LNCaP clone FGC (cell line): ENCODE data around the gene THOC1.

ENCODE experiments used
- DNase-seq: peaks from one replicate; pipeline ENCODE4 v3.0.0-alpha.2; 2011; ENCODE audit warnings: low read depth
- H3K4me3 ChIP-seq: 2 replicates; pipeline ENCODE4 v1.5.1; 2011; ENCODE audit warnings: mild to moderate bottlenecking, low read depth, low read length, control low read depth
- TF ChIP-seq, protein P1 (sequence below): IDR thresholded peaks from 2 replicates; pipeline ENCODE4 v1.5.1; 2012; ENCODE audit warnings: mild to moderate bottlenecking; ENCODE audit not compliant: control insufficient read depth, insufficient read depth; ENCODE audit errors: extremely low read depth

The THOC1 gene

DNA sequence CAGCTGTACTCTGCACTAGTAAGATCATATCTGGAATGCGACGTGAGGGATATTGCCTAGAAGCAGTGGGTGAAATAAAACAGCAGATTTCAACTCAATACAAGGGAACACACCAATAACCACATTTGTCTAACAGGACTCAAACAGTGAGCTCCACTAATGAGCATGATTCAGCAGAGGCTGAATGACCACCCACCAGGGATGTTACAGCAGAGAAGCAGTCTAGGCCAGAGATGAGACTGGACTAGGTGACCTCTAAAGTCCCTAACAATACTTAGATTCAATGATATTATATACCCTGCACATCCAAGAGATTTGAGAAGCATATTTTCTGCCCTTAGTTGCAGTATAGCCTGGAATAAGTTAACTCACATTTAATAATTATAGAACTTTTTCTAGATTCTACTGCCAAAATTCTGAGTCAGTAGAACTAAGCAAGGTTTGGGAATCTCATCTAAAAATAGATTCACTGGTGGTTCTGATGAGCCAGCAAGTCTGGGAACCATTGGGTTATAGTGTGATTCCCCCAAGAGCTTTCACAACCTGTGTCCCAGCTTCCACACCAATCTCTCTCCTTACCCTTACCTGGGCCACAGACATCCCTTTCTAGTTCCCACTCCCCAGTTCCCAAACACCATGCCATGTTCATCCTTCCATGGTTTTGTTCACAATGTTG lies 6.3 kb downstream of the THOC1 start:
- H3K4me3 ChIP-seq = no peak overlapping the region
- DNase-seq = no peak
- TF ChIP-seq, protein P1, sequence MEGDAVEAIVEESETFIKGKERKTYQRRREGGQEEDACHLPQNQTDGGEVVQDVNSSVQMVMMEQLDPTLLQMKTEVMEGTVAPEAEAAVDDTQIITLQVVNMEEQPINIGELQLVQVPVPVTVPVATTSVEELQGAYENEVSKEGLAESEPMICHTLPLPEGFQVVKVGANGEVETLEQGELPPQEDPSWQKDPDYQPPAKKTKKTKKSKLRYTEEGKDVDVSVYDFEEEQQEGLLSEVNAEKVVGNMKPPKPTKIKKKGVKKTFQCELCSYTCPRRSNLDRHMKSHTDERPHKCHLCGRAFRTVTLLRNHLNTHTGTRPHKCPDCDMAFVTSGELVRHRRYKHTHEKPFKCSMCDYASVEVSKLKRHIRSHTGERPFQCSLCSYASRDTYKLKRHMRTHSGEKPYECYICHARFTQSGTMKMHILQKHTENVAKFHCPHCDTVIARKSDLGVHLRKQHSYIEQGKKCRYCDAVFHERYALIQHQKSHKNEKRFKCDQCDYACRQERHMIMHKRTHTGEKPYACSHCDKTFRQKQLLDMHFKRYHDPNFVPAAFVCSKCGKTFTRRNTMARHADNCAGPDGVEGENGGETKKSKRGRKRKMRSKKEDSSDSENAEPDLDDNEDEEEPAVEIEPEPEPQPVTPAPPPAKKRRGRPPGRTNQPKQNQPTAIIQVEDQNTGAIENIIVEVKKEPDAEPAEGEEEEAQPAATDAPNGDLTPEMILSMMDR = no peak

DNA sequence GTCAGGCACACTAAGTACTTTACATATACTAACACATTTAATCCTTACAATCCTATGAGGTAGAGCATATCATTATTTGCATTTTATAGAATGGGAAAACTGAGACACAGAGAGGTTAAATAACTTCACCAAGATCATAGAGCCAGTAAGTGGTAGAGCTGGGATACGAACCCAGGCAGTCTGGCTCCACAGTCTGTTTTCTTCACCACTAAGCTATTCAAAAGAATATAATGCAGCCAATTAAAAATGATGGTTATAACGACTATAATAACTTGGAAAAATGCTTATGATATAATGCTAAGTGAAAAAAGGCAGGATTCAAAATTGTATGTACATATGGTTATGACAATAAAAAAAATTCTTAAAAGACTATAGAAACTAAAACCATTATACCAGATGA lies 7.3 kb downstream of the THOC1 start:
- TF ChIP-seq, protein P1 = no peak
- DNase-seq = no peak
- no peak overlapping the region for H3K4me3 ChIP-seq

DNA sequence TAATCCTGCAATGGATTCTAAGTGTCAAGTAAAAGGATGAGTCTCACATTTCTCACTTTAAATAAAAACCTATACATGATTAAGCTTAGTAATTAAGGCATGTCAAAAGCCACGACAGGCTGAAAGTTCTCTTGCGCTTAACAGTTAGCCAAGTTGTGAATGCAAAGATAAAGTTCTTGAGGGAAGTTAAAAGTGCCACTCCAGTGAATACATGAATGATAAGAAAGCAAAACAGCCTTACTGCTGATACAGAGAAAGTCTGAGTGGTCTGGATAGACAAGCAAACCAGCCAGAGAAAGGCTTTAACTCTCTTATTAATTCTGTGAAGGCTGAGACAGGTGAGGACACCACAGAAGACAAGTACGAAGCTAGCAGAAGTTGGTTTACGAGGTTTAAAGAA lies 12.7 kb downstream of the THOC1 start:
- no peak for DNase-seq
- no peak overlapping the region for H3K4me3 ChIP-seq
- TF ChIP-seq, protein P1 = no peak

DNA sequence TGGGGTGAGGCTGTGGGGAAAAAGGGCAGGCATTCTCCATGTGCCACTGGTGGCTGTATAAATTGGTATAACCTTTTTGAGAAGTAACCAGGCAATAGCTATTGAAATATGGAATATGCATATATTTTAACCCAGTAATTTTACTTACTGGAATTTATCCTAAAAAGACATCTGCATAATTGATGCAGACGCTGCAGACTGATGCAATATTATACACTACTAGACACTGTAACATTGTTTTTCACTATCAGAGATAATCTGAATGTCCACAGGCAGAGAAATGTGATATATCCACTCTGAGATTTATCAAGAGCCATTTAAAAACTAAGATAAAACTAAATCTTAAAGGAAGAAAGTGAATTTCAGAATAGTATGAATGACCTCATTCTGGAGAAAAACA lies 14.7 kb downstream of the THOC1 start:
- TF ChIP-seq, protein P1 = no peak
- DNase-seq = no peak
- H3K4me3 ChIP-seq = no peak overlapping the region

DNA sequence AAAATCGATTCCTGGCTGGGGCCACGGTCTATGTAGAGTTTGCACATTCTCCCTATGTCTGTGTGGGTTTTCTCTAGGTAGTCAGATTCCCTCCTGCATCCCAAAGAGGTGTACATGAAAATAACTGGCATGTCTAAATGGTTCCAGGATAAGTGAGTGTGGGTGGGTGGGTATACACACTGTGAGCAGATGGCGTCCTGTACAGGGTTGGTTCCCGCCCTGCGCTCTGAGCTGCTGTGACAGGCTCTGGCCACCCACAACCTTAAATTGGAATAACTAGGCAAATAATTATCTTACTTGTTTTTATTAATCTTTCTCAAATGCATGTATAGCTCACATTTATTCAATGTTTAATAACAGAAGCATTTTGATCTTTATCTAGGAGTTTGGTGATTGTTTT lies 16.3 kb downstream of the THOC1 start:
- no peak for DNase-seq
- TF ChIP-seq, protein P1 = no peak
- no peak overlapping the region for H3K4me3 ChIP-seq

DNA sequence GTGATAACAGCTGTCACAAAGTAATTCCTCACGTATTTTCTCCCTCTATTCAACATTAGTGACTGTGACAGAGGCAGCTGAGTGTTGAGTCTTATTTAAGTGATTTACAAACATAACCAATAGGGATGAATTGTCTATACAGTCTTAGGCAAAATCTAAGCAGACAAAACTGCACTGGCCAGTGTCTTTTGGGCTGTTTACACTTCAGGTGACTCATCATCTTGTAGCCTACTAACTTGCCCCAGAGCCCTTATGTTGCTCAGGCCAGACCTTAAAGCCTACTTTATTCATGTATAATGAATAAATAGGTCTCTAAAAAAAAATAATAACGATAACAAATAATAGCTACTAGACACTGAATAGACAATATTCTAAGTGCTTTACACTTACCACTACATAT lies 17.2 kb downstream of the THOC1 start:
- peak; percentile 28 for DNase-seq
- TF ChIP-seq, protein P1 = no peak
- H3K4me3 ChIP-seq = no peak overlapping the region

DNA sequence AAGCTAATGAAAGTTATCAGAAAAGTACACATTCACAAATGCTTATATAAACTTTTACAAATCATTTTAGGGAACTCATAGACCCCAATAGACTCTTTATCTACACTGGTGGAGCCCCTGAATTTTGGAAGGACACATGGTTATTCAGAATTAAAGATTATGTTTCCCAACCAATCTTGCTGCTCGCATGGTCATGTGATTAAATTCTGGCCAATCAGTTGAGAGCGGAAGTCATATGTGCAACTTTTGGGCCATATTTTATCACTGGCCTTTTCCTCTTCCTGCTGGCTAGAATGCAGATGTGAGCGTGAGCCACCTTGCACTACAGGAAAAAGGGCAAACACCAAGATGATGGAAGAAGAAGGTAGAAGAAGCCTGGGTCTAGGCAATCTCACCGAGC lies 19.8 kb downstream of the THOC1 start:
- H3K4me3 ChIP-seq = no peak overlapping the region
- TF ChIP-seq, protein P1 = no peak
- no peak for DNase-seq
